Omental fat pad (tissue), 4 donors: ENCODE measurements around the gene KLK8. TPM values are rescaled to one million over a fixed set of nuclear protein-coding genes. Genes with fewer than 3 reads are reported as not detected.

ENCODE experiments used
- ATAC-seq: fragments of 150-250 bp; one replicate; pipeline ENCODE4 v1.9.1; 2016; ENCODE audit warnings: mild to moderate bottlenecking, moderate library complexity; ENCODE audit not compliant: low FRiP score
- DNase-seq: peaks from one replicate; pipeline ENCODE4 v3.0.0-alpha.2; 2019; ENCODE audit warnings: low spot score
- CTCF ChIP-seq, 3 donors: fragments of 450-650 bp; IDR thresholded peaks; one replicate each; pipeline ENCODE4 v1.5.1; 2016 to 2017; ENCODE audit warnings: antibody characterized with exemption in 3 of 3, mild to moderate bottlenecking in 3 of 3, moderate library complexity in 2 of 3
- total RNA-seq, 4 donors: library from RNA; depleted of rRNA; stranded (reverse); fragments of >200 nt; gene quantifications; one replicate each; pipeline ENCODE4 v1.1.0, GENCODE V29; 2016

Gene KLK8
- total RNA-seq, 4 donors from 2014 or later: 2.8 to 15.0 (median 3.4) TPM; not detected in 1

DNA sequence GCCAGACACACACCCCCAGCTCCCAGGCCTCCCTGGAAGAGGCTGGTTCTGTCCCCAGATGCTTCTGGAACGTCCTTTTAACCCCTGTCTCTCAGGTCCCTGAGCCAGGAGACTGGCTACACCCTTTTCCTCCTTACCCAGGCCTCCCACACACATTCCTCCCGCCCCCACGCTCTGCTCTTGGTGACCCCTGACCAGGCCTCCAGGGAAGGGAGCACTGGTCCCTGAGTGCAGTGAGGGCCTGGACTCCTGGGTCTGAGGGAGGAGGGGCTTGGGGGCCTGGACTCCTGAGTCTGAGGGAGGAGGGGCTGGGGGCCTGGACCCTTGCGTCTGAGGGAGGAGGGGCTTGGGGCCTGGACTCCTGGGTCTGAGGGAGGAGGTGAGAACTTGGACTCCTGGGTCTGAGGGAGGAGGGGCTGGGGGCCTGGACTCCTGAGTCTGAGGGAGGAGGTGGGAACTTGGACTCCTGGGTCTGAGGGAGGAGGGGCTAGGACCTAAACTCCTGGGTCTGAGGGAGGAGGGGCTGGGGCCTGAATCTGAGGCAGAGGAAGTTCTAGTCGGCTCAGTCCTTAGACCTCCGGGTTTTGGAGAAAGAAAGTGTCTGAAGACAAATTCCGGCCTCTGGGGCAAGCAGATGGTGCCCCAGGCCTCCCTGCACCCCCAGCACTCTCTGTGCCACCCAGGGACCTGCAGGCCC is 32.5 kb downstream of the KLK8 start:
- ATAC-seq (peak; percentile 21), DNase-seq (no peak)
- TF ChIP-seq CTCF (IDR thresholded peaks at IDR 0.05): no peak

- TF ChIP-seq CTCF (IDR thresholded peaks at IDR 0.05): no peak
- DNase-seq (no peak), ATAC-seq (peak; percentile 27)
Measured at GRCh38 chr19:50967929-50968715, 33.3 kb downstream of the KLK8 start.

DNA sequence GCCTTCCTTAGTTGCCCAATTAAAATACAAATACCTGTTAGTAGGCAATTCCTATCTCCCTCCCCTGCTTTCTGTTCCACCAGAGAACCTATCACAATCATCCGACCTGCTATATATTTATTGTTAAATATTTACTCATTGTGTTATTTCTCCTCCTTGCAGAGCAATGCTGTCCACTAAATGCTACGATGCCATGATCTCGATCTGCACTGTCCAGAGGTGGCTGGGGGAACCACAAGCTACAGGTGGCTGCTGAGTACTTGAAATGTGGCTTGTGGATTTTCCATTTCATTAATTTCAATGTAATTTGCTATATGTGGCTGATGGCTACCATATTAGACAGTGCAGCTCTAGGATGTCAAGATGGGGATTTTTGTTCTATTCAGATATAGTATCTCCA is 37.1 kb downstream of the KLK8 start:
- no peak for ATAC-seq
- TF ChIP-seq CTCF (IDR thresholded peaks at IDR 0.05): no peak
- no peak for DNase-seq

DNA sequence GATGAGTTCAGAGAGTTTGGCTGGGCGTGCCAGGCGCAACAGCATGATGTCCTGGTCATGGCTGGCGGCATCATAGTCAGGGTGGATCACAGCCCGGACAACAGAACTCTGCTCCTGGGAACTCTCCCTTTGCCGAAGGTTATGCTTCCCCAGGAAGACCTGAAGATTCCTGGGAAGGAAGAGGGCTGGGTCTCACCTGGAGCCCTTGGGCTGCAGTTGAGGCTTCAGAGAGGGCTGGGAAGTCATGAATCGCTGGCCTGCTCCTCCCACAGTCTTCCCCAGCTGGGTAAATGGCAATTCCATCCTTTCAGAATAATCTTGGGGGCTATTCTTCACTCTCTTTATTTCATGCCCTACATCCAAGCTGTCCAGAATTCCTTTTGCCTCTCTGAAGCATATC is 38.0 kb downstream of the KLK8 start:
- ATAC-seq: no peak
- TF ChIP-seq CTCF (IDR thresholded peaks at IDR 0.05): no peak

GRCh38 chr19:50962245-50962644 is 39.2 kb downstream of the KLK8 start:
- ATAC-seq (no peak), DNase-seq (no peak)
- TF ChIP-seq CTCF (IDR thresholded peaks at IDR 0.05): no peak

More for the DNA sequence above, 38.0 kb downstream of the KLK8 start:
- no peak for DNase-seq

GRCh38 chr19:50959731-50960500 is 41.5 kb downstream of the KLK8 start:
- no peak for ATAC-seq
- TF ChIP-seq CTCF (IDR thresholded peaks at IDR 0.05): no peak
- DNase-seq: no peak
